ENCODE data around the gene INTS1.

The INTS1 gene

GRCh38 chr7:1505731-1506550 lies 1.8 kb upstream of the INTS1 start:
- no peak for DNase-seq

GRCh38 chr7:1503390-1503789 lies 799 bp downstream of the INTS1 start:
- DNase-seq = no peak

GRCh38 chr7:1502845-1503244 lies 1.3 kb downstream of the INTS1 start:
- no peak for DNase-seq

- DNase-seq = no peak
Measured at GRCh38 chr7:1501487-1502270, 2.5 kb downstream of the INTS1 start.

- DNase-seq = no peak
Measured at GRCh38 chr7:1500064-1500807, 4.0 kb downstream of the INTS1 start.

GRCh38 chr7:1499367-1500029 lies 4.7 kb downstream of the INTS1 start:
- DNase-seq = no peak

GRCh38 chr7:1498370-1499305 lies 5.6 kb downstream of the INTS1 start:
- no peak for DNase-seq

- DNase-seq = no peak
Measured at GRCh38 chr7:1497293-1497927, 6.8 kb downstream of the INTS1 start.

GRCh38 chr7:1496531-1497292 lies 7.5 kb downstream of the INTS1 start:
- DNase-seq = no peak

- DNase-seq = no peak
Measured at GRCh38 chr7:1495564-1496242, 8.5 kb downstream of the INTS1 start.

GRCh38 chr7:1494866-1495563 lies 9.2 kb downstream of the INTS1 start:
- no peak for DNase-seq

- DNase-seq = no peak
Measured at GRCh38 chr7:1494447-1494846, 9.7 kb downstream of the INTS1 start.

GRCh38 chr7:1493571-1493970 lies 10.6 kb downstream of the INTS1 start:
- DNase-seq = no peak

GRCh38 chr7:1493129-1493528 lies 11.1 kb downstream of the INTS1 start:
- no peak for DNase-seq

- DNase-seq = no peak
Measured at GRCh38 chr7:1492640-1493039, 11.5 kb downstream of the INTS1 start.

GRCh38 chr7:1492221-1492620 lies 12.0 kb downstream of the INTS1 start:
- DNase-seq = no peak

- DNase-seq = no peak
Measured at GRCh38 chr7:1490837-1491236, 13.4 kb downstream of the INTS1 start.

GRCh38 chr7:1489336-1489735 lies 14.9 kb downstream of the INTS1 start:
- no peak for DNase-seq

- no peak for DNase-seq
Measured at GRCh38 chr7:1488016-1488415, 16.2 kb downstream of the INTS1 start.

All from central memory CD4-positive, alpha-beta T cell (primary cell).